AML-193 (cell line): ENCODE data around the gene SHCBP1.
A peak's percentile ranks its signal among the peaks of the same experiment; 100 is the strongest.
"Not testable (repeated sequence)": the region's sequence is repeated elsewhere in the genome, so short reads cannot be mapped to it uniquely, and the experiment has no call there.

Source experiments
- DNase-seq, 2 experiments: peaks; one replicate each; lab custom pipeline; 2025; lab: John Stamatoyannopoulos, UW

Gene SHCBP1

GRCh38 chr16:46614006-46614405 lies 7.2 kb downstream of the SHCBP1 start:
- DNase-seq = no peak

GRCh38 chr16:46613352-46613751 lies 7.8 kb downstream of the SHCBP1 start:
- DNase-seq = no peak

DNA sequence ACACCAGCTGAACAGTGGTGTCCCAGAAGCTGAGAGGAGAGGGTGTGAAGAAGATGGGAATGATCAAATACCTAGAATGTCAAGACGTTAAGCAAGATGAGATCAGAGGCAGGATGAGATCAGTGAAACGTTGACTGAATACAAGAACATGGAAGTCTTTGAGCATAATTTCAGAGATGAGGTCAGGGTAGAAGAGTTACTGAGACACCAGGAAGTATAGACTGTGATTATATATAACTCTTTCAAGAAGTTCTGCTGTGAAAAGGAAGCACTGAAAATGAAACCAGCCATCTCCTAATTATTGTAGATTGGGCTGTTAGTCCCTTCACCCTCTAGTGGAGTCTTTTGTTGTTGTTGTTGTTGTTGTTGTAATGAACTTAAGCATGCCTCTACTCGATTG lies 9.1 kb downstream of the SHCBP1 start:
- no peak for DNase-seq

- peak; percentile 16 to 40 for DNase-seq
These were observed 13.7 kb downstream of the SHCBP1 start for GRCh38 chr16:46607529-46607928.

GRCh38 chr16:46606231-46606630 lies 14.9 kb downstream of the SHCBP1 start:
- no peak for DNase-seq

DNA sequence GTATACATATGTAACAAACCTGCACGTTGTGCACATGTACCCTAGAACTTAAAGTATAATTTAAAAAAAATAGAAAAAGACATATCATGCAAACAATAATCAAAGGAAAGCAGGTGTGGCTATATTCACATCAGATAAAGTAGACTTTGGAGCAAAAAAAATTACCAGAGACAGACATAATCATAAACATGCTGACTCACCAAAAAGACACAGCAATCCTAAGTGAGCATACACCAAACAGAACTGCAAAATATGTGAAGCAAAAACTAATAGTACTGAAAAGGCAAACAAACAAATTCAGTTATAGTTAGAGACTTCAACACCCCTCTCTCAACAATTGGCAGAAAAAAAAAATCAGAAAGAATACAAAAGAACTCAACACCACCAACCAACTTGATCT lies 29.9 kb downstream of the SHCBP1 start:
- no peak for DNase-seq

GRCh38 chr16:46586011-46586577 lies 35.1 kb downstream of the SHCBP1 start:
- no peak for DNase-seq

- DNase-seq = no peak
These were observed 38.1 kb downstream of the SHCBP1 start for GRCh38 chr16:46583036-46583435.

DNA sequence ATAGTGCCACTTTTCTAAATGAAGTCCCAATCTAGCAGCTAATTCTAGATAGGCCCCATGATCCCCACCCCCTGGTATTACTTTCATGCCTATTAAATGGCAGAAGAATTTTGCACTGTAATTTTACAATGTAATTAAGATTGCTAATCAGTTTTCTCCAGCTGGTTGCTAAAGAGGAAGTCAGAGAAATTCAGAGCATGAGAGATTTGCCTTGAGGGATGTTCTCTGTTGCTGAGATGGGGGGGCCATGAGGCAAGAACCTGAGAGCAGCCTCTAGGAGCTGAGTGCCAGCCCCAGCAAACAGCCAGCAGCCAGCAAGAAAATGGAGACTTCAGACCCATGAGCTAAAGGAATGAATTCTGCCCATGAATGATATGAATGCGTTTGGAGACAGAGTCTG lies 38.9 kb downstream of the SHCBP1 start:
- DNase-seq = no peak

GRCh38 chr16:46577988-46578579 lies 43.1 kb downstream of the SHCBP1 start:
- no peak for DNase-seq

DNA sequence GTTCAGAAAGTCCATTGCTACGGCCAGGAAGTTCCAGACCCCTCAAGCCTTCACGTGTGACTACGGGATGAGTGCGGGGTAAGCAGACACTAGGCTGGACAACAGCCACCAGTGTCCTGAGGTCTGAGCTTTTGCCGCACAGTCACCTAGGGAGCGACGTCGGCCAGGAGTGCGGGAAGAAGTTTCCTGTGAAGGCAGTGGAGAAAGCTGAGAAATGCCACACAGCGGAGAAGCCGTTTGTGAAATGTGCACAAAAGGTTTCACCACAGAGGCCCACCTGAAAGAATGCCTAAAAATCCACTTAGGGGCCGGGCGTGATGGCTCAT lies 47.4 kb downstream of the SHCBP1 start:
- no peak for DNase-seq

GRCh38 chr16:46573008-46573833 lies 48.0 kb downstream of the SHCBP1 start:
- no peak for DNase-seq

GRCh38 chr16:46569231-46569735 lies 51.9 kb downstream of the SHCBP1 start:
- no peak for DNase-seq

- no peak for DNase-seq
These were observed 52.5 kb downstream of the SHCBP1 start for GRCh38 chr16:46568472-46569230.

- DNase-seq = no peak
These were observed 58.2 kb downstream of the SHCBP1 start for GRCh38 chr16:46562979-46563378.

GRCh38 chr16:46558018-46558417 lies 63.2 kb downstream of the SHCBP1 start:
- DNase-seq = no peak

DNA sequence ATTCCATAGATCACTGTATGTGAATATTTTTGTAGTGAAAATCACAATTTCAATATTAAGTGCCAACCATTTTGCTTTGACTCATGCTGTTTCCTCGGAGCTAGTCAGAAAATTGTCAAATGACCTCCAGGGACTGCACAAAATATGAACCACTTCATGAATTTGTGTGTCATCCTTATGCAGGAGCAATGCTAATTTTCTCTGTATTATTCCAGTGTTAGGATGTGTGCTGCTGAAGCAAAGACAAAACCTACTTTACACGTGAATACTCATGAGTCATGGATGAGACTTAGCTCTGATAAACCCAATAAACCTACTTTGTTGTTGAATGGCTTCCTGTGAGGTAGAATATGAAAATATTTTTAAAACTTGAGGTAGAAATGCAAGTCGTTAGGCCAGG lies 65.2 kb downstream of the SHCBP1 start:
- DNase-seq = no peak

DNA sequence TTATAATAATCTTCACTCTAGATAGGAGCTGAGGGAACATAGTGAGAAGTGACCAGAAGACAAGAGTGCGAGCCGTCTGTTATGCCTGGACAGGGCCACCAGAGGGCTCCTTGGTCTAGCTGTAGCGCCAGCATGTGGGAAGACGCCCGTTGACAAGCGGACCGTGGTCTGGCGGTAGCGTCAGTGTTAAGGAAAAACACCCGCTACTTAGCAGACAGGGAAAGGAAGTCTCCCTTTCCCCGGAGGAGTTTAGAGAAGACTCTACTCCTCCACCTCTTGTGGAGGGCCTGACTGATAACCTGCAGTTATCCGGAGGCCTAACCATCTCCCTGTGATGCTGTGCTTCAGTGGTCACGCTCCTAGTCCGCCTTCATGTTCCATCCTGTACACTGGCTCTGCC lies 66.7 kb downstream of the SHCBP1 start:
- DNase-seq = not testable (repeated sequence)

DNA sequence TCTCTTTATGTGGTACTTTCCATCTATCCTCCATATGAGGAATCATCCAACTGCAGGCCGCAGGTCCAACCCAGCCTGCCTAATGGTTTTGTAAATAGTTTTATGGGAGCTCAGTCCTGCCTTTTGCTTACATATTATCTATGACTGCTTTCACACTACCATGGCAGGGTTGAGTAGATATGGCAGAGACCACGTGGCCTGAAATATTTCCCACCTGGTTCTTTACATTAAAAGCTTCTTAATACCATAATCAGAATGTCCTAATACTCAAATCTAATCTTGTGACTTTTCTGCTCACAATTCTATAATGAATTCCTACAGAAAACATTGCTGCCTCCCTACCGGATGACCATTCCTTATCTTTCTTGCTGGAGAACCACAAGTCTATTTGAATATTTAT lies 71.7 kb downstream of the SHCBP1 start:
- no peak for DNase-seq
